OCI-LY3 (cell line): ENCODE results near the gene LRP1B.

Source experiments
- CTCF ChIP-seq: fragments of 200-600, 300-600 bp; sonication (generic); IDR thresholded peaks from 2 replicates; pipeline ENCODE4 v1.5.1; 2014; ENCODE audit warnings: antibody characterized with exemption, low read length, low read depth
- EZH2phosphoT487 ChIP-seq: fragments of 200-600 bp; shearing (Covaris generic); IDR thresholded peaks from 2 replicates; pipeline ENCODE4 v1.6.1; 2018; ENCODE audit warnings: antibody characterized with exemption, mixed run types, low read depth

- no peak for TF ChIP-seq CTCF
- TF ChIP-seq EZH2phosphoT487 = no peak
Observed at GRCh38 chr2:140550821-140551220, 1580.0 kb downstream of the LRP1B start.
